H54 (cell line): ENCODE results near the gene ELFN1.

ENCODE experiments used
- DNase-seq: peaks from one replicate; pipeline ENCODE4 v3.0.0; 2011; ENCODE audit warnings: low spot score, mixed read lengths; ENCODE audit not compliant: insufficient read length
- FAIRE-seq: peaks from 3 replicates; lab custom pipeline; 2011; peaks lifted over from hg19 to GRCh38; lab: Jason Lieb, UNC
- POLR2A ChIP-seq: IDR thresholded peaks from 2 replicates; pipeline ENCODE4 v1.6.1; 2011; ENCODE audit warnings: low read depth, mild to moderate bottlenecking, low read length

Gene ELFN1

GRCh38 chr7:1679326-1679965 is 9.4 kb downstream of the ELFN1 start:
- FAIRE-seq (no peak), DNase-seq (no peak)
- TF ChIP-seq POLR2A = no peak

GRCh38 chr7:1679966-1680730 is 10.1 kb downstream of the ELFN1 start:
- FAIRE-seq = no peak
- no peak for TF ChIP-seq POLR2A
- DNase-seq = no peak

- FAIRE-seq = no peak
- DNase-seq = no peak
- no peak for TF ChIP-seq POLR2A
Measured at GRCh38 chr7:1681581-1681980, 11.5 kb downstream of the ELFN1 start.

- FAIRE-seq = no peak
- DNase-seq = no peak
- no peak for TF ChIP-seq POLR2A
Measured at GRCh38 chr7:1685000-1685624, 15.0 kb downstream of the ELFN1 start.

GRCh38 chr7:1688542-1688941 is 18.5 kb downstream of the ELFN1 start:
- DNase-seq (no peak), FAIRE-seq (no peak)
- no peak for TF ChIP-seq POLR2A

- TF ChIP-seq POLR2A = no peak
- DNase-seq = no peak
- no peak for FAIRE-seq
Measured at GRCh38 chr7:1689311-1689710, 19.2 kb downstream of the ELFN1 start.

GRCh38 chr7:1690359-1690958 is 20.4 kb downstream of the ELFN1 start:
- TF ChIP-seq POLR2A = no peak
- FAIRE-seq (no peak), DNase-seq (no peak)

- no peak for FAIRE-seq
- no peak for TF ChIP-seq POLR2A
- DNase-seq = no peak
Measured at GRCh38 chr7:1691096-1691495, 21.0 kb downstream of the ELFN1 start.

- no peak for DNase-seq
- FAIRE-seq = no peak
Measured at GRCh38 chr7:1691601-1692514, 21.8 kb downstream of the ELFN1 start.

GRCh38 chr7:1692515-1693418 is 22.7 kb downstream of the ELFN1 start:
- FAIRE-seq (no peak), DNase-seq (no peak)
- no peak for TF ChIP-seq POLR2A

More at GRCh38 chr7:1691601-1692514, 21.8 kb downstream of the ELFN1 start:
- TF ChIP-seq POLR2A = no peak

GRCh38 chr7:1693419-1693990 is 23.4 kb downstream of the ELFN1 start:
- TF ChIP-seq POLR2A = no peak
- FAIRE-seq (no peak), DNase-seq (no peak)

- no peak for DNase-seq
- TF ChIP-seq POLR2A = no peak
- no peak for FAIRE-seq
Measured at GRCh38 chr7:1693991-1694524, 24.0 kb downstream of the ELFN1 start.
